GM12892 (cell line): ENCODE data around the gene SPON1.
"Not testable (repeated sequence)": the region's sequence is repeated elsewhere in the genome, so short reads cannot be mapped to it uniquely, and the experiment has no call there.

Source experiments
- POLR2A ChIP-seq: IDR thresholded peaks from 2 replicates; pipeline ENCODE4 v1.6.1; 2011; ENCODE audit warnings: low read depth, low read length, control low read depth
- POLR2AphosphoS5 ChIP-seq: IDR thresholded peaks from 2 replicates; pipeline ENCODE4 v1.6.1; 2011; ENCODE audit warnings: low read depth, low read length, control low read depth
- TAF1 ChIP-seq: IDR thresholded peaks from 2 replicates; pipeline ENCODE4 v1.6.1; 2011; ENCODE audit warnings: low read depth, mild to moderate bottlenecking, control low read depth, low read length, borderline replicate concordance

GRCh38 chr11:14278869-14279268, 316.3 kb downstream of the SPON1 start:
- not testable (repeated sequence) for TF ChIP-seq POLR2A, POLR2AphosphoS5, TAF1
